GM21390 (cell line): ENCODE results near the gene MCF2L.
A peak's percentile ranks its signal among the peaks of the same experiment; 100 is the strongest.

ENCODE experiments used
- ATAC-seq: cut with Tn5 transposase; IDR thresholded peaks from one replicate; pipeline ENCODE4 v1.9.1; 2021; ENCODE audit not compliant: unreplicated experiment

MCF2L gene

GRCh38 chr13:112943309-112944125 is 25.5 kb upstream of the MCF2L start:
- ATAC-seq: peak; percentile 39

GRCh38 chr13:112947796-112948195 is 21.2 kb upstream of the MCF2L start:
- ATAC-seq: no peak

- no peak for ATAC-seq
Measured at GRCh38 chr13:112951674-112952371, 17.2 kb upstream of the MCF2L start.

GRCh38 chr13:112952759-112953551 is 16.1 kb upstream of the MCF2L start:
- no peak for ATAC-seq

GRCh38 chr13:112953591-112954487 is 15.2 kb upstream of the MCF2L start:
- no peak for ATAC-seq

- no peak for ATAC-seq
Measured at GRCh38 chr13:112954488-112955270, 14.3 kb upstream of the MCF2L start.

- no peak for ATAC-seq
Measured at GRCh38 chr13:112955271-112955937, 13.6 kb upstream of the MCF2L start.

- no peak for ATAC-seq
Measured at GRCh38 chr13:112955956-112956355, 13.1 kb upstream of the MCF2L start.

- ATAC-seq: no peak
Measured at GRCh38 chr13:112956571-112957294, 12.3 kb upstream of the MCF2L start.

GRCh38 chr13:112957295-112957677 is 11.7 kb upstream of the MCF2L start:
- no peak for ATAC-seq

- ATAC-seq: no peak
Measured at GRCh38 chr13:112958127-112958989, 10.7 kb upstream of the MCF2L start.

GRCh38 chr13:112959206-112959605 is 9.8 kb upstream of the MCF2L start:
- no peak for ATAC-seq

- ATAC-seq: no peak
Measured at GRCh38 chr13:112959701-112960542, 9.1 kb upstream of the MCF2L start.

- no peak for ATAC-seq
Measured at GRCh38 chr13:112960706-112961105, 8.3 kb upstream of the MCF2L start.

- ATAC-seq: no peak
Measured at GRCh38 chr13:112961457-112962369, 7.3 kb upstream of the MCF2L start.

- no peak for ATAC-seq
Measured at GRCh38 chr13:112962396-112962795, 6.6 kb upstream of the MCF2L start.
